ENCODE measurements around the gene GPR32.
"Not testable (repeated sequence)": the region's sequence is repeated elsewhere in the genome, so short reads cannot be mapped to it uniquely, and the experiment has no call there.

Gene GPR32

DNA sequence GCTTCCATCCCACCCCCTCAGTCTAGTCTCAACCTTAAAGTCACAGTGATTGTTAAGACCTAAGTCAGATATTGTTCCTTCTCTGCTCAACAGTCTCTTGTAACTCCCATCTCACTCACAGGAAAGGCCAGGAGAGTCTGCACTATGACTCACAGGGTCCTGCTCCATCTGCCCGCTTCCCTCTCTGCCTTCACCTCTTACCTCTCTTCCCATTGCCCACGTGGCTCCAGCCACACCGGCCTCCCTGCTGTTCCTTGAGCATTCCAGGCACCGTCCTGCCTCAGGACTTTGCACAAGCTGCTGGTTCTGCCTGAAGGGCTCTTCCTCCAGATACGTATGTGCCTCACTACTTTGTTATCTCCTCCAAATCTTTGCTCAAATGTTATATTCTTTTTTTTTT, 3.0 kb upstream of the GPR32 start:
- peaks cover 0 to 10% of the 10 kb centered on the region in 2 experiments for H3K27me3 ChIP-seq (ENCODE audit: control insufficient read depth in 1 of 2, insufficient read depth in 1 of 2, low read length in 2 of 2)
- H2BK120ac ChIP-seq (ENCODE audit: low read depth, low read length); H2AFZ ChIP-seq (ENCODE audit: low read depth, low read length); H3K4me2 ChIP-seq (ENCODE audit: low read length, poor library complexity, severe bottlenecking); H2AK5ac ChIP-seq (ENCODE audit: low read length, severe bottlenecking); H2BK12ac ChIP-seq (ENCODE audit: low read length in 2 of 2); H4K91ac ChIP-seq (ENCODE audit: low read length); H3K9me3 ChIP-seq (ENCODE audit: control insufficient read depth, low read length); H3K4ac ChIP-seq (ENCODE audit: low read depth in 1 of 2, low read length in 2 of 2); DNase-seq; H3K79me1 ChIP-seq (replicated peaks; ENCODE audit: low read length, poor library complexity, severe bottlenecking); H3K4me3 ChIP-seq (ENCODE audit: insufficient read depth in 1 of 2, low read depth in 1 of 2, low read length in 2 of 2); H3K4me1 ChIP-seq (ENCODE audit: control insufficient read depth, insufficient read depth, low read depth, low read length); H3K14ac ChIP-seq (ENCODE audit: low read length in 2 of 2); H3K23ac ChIP-seq (ENCODE audit: low read length in 2 of 2); H3K18ac ChIP-seq (ENCODE audit: low read depth in 1 of 2, low read length in 2 of 2); H2BK15ac ChIP-seq (ENCODE audit: low read depth, poor library complexity, severe bottlenecking); H3K27ac ChIP-seq (ENCODE audit: low read length, poor library complexity, severe bottlenecking); H2BK5ac ChIP-seq (ENCODE audit: low read depth, low read length, poor library complexity, severe bottlenecking); H3K9ac ChIP-seq (ENCODE audit: low read length); H4K8ac ChIP-seq (ENCODE audit: low read length); H3K36me3 ChIP-seq (ENCODE audit: control insufficient read depth in 1 of 2, insufficient read depth in 2 of 2, low read depth in 1 of 2, low read length in 2 of 2): not testable (repeated sequence)
- 33% methylated on average over 5 of the region's 5 CpGs for WGBS

DNA sequence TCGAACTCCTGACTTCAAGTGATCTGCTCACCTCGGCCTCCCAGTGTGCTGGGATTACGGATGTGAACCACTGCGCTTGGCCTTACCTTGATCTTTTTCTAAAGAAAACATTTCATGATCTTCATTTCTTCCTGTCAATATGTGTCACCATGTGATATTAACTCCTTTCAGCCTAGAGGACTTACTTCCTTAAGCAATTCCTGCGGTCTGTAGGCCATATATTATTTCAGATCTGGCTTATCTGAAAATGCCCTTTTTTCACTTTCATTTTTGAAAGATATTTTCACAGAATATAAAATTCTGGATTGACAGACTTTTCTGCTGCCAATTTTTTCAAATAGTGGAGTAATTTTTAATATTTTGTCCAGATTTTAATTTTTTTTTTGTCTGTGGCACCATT, 2.0 kb upstream of the GPR32 start:
- Histone ChIP-seq H2BK5ac (ENCODE audit: low read depth, low read length, poor library complexity, severe bottlenecking) (no peak overlapping the region), H3K4me2 (ENCODE audit: low read length, poor library complexity, severe bottlenecking) (no peak overlapping the region), H4K8ac (ENCODE audit: low read length) (no peak overlapping the region), H3K9me3 (ENCODE audit: control insufficient read depth, low read length) (no peaks in the 10 kb centered on the region), H3K27me3 (ENCODE audit: control insufficient read depth in 1 of 2, insufficient read depth in 1 of 2, low read length in 2 of 2) (peaks cover 0 to 10% of the 10 kb centered on the region in 2 experiments), H3K79me1 (replicated peaks; ENCODE audit: low read length, poor library complexity, severe bottlenecking) (no peaks in the 10 kb centered on the region), H3K23ac (ENCODE audit: low read length in 2 of 2) (no peak overlapping the region), H3K18ac (ENCODE audit: low read depth in 1 of 2, low read length in 2 of 2) (no peak overlapping the region), H4K91ac (ENCODE audit: low read length) (no peak overlapping the region), H3K4ac (ENCODE audit: low read depth in 1 of 2, low read length in 2 of 2) (no peak overlapping the region), H2AFZ (ENCODE audit: low read depth, low read length) (no peak overlapping the region), H3K27ac (ENCODE audit: low read length, poor library complexity, severe bottlenecking) (no peak overlapping the region), H2BK12ac (ENCODE audit: low read length in 2 of 2) (no peak overlapping the region), H2BK15ac (ENCODE audit: low read depth, poor library complexity, severe bottlenecking) (no peak overlapping the region), H3K4me1 (ENCODE audit: control insufficient read depth, insufficient read depth, low read depth, low read length) (no peaks in the 10 kb centered on the region), H3K4me3 (ENCODE audit: insufficient read depth in 1 of 2, low read depth in 1 of 2, low read length in 2 of 2) (no peak overlapping the region), H2AK5ac (ENCODE audit: low read length, severe bottlenecking) (no peak overlapping the region), H2BK120ac (ENCODE audit: low read depth, low read length) (no peak overlapping the region), H3K9ac (ENCODE audit: low read length) (no peak overlapping the region), H3K36me3 (ENCODE audit: control insufficient read depth in 1 of 2, insufficient read depth in 2 of 2, low read depth in 1 of 2, low read length in 2 of 2) (no peaks in the 10 kb centered on the region), H3K14ac (ENCODE audit: low read length in 2 of 2) (no peak overlapping the region)
- DNase-seq = no peak
- WGBS = 91% methylated on average over 4 of the region's 5 CpGs

DNA sequence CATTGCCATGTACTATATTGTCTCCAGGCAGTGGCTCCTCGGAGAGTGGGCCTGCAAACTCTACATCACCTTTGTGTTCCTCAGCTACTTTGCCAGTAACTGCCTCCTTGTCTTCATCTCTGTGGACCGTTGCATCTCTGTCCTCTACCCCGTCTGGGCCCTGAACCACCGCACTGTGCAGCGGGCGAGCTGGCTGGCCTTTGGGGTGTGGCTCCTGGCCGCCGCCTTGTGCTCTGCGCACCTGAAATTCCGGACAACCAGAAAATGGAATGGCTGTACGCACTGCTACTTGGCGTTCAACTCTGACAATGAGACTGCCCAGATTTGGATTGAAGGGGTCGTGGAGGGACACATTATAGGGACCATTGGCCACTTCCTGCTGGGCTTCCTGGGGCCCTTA, 624 bp downstream of the GPR32 start:
- H3K9ac ChIP-seq (ENCODE audit: low read length) = no peak overlapping the region
- no peaks in the 10 kb centered on the region for H3K9me3 ChIP-seq (ENCODE audit: control insufficient read depth, low read length)
- H3K4ac ChIP-seq (ENCODE audit: low read depth in 1 of 2, low read length in 2 of 2) = no peak overlapping the region
- no peak overlapping the region for H2BK120ac ChIP-seq (ENCODE audit: low read depth, low read length)
- no peaks in the 10 kb centered on the region for H3K79me1 ChIP-seq (replicated peaks; ENCODE audit: low read length, poor library complexity, severe bottlenecking)
- H3K14ac ChIP-seq (ENCODE audit: low read length in 2 of 2) = no peak overlapping the region
- H4K91ac ChIP-seq (ENCODE audit: low read length) = no peak overlapping the region
- H2AK5ac ChIP-seq (ENCODE audit: low read length, severe bottlenecking) = no peak overlapping the region
- H3K18ac ChIP-seq (ENCODE audit: low read depth in 1 of 2, low read length in 2 of 2) = no peak overlapping the region
- H3K36me3 ChIP-seq (ENCODE audit: control insufficient read depth in 1 of 2, insufficient read depth in 2 of 2, low read depth in 1 of 2, low read length in 2 of 2) = no peaks in the 10 kb centered on the region
- DNase-seq = no peak
- peaks cover 0 to 13% of the 10 kb centered on the region in 2 experiments for H3K27me3 ChIP-seq (ENCODE audit: control insufficient read depth in 1 of 2, insufficient read depth in 1 of 2, low read length in 2 of 2)
- H3K23ac ChIP-seq (ENCODE audit: low read length in 2 of 2) = no peak overlapping the region
- 79% methylated on average over 13 of the region's 13 CpGs for WGBS
- no peak overlapping the region for H3K27ac ChIP-seq (ENCODE audit: low read length, poor library complexity, severe bottlenecking)
- H2BK5ac ChIP-seq (ENCODE audit: low read depth, low read length, poor library complexity, severe bottlenecking) = no peak overlapping the region
- H2BK15ac ChIP-seq (ENCODE audit: low read depth, poor library complexity, severe bottlenecking) = no peak overlapping the region
- H2AFZ ChIP-seq (ENCODE audit: low read depth, low read length) = no peak overlapping the region
- no peak overlapping the region for H4K8ac ChIP-seq (ENCODE audit: low read length)
- H3K4me3 ChIP-seq (ENCODE audit: insufficient read depth in 1 of 2, low read depth in 1 of 2, low read length in 2 of 2) = no peak overlapping the region
- H3K4me1 ChIP-seq (ENCODE audit: control insufficient read depth, insufficient read depth, low read depth, low read length) = no peaks in the 10 kb centered on the region
- H3K4me2 ChIP-seq (ENCODE audit: low read length, poor library complexity, severe bottlenecking) = no peak overlapping the region
- H2BK12ac ChIP-seq (ENCODE audit: low read length in 2 of 2) = no peak overlapping the region

DNA sequence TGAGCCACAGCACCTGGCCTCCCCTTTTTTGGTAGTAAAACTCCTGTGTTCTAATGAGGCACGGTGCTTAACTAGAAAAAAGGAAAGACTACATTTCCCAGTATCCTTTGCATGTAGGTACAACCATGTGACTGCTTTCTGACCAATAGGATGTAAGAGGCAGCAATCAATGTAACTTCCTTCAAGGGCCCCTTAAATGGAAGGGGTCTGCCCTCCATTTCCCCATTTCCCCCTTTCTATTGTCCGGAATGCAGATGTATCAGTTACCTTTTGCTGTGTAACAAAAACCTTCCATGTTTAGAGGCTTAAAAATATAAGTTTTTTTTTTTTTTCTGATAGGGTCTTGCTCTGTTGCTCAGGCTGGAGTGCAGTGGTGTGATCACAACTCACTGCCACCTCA, 2.2 kb downstream of the GPR32 start:
- H3K79me1 ChIP-seq (replicated peaks; ENCODE audit: low read length, poor library complexity, severe bottlenecking) = no peaks in the 10 kb centered on the region
- H3K9me3 ChIP-seq (ENCODE audit: control insufficient read depth, low read length) = peaks cover 5% of the 10 kb centered on the region
- no peak overlapping the region for H2AFZ ChIP-seq (ENCODE audit: low read depth, low read length)
- no peak overlapping the region for H2BK15ac ChIP-seq (ENCODE audit: low read depth, poor library complexity, severe bottlenecking)
- no peak overlapping the region for H2BK5ac ChIP-seq (ENCODE audit: low read depth, low read length, poor library complexity, severe bottlenecking)
- no peaks in the 10 kb centered on the region for H3K4me1 ChIP-seq (ENCODE audit: control insufficient read depth, insufficient read depth, low read depth, low read length)
- H3K36me3 ChIP-seq (ENCODE audit: control insufficient read depth in 1 of 2, insufficient read depth in 2 of 2, low read depth in 1 of 2, low read length in 2 of 2) = no peaks in the 10 kb centered on the region
- no peak overlapping the region for H3K4ac ChIP-seq (ENCODE audit: low read depth in 1 of 2, low read length in 2 of 2)
- H3K14ac ChIP-seq (ENCODE audit: low read length in 2 of 2) = no peak overlapping the region
- no peak overlapping the region for H4K91ac ChIP-seq (ENCODE audit: low read length)
- no peak for DNase-seq
- no peak overlapping the region for H3K18ac ChIP-seq (ENCODE audit: low read depth in 1 of 2, low read length in 2 of 2)
- no peak overlapping the region for H3K4me3 ChIP-seq (ENCODE audit: insufficient read depth in 1 of 2, low read depth in 1 of 2, low read length in 2 of 2)
- H2AK5ac ChIP-seq (ENCODE audit: low read length, severe bottlenecking) = no peak overlapping the region
- H3K27me3 ChIP-seq (ENCODE audit: control insufficient read depth in 1 of 2, insufficient read depth in 1 of 2, low read length in 2 of 2) = peaks cover 0 to 19% of the 10 kb centered on the region in 2 experiments
- no peak overlapping the region for H3K27ac ChIP-seq (ENCODE audit: low read length, poor library complexity, severe bottlenecking)
- H3K4me2 ChIP-seq (ENCODE audit: low read length, poor library complexity, severe bottlenecking) = no peak overlapping the region
- WGBS = no CpG with 5 or more reads among the region's 2 CpGs
- no peak overlapping the region for H3K9ac ChIP-seq (ENCODE audit: low read length)
- H4K8ac ChIP-seq (ENCODE audit: low read length) = no peak overlapping the region
- no peak overlapping the region for H2BK120ac ChIP-seq (ENCODE audit: low read depth, low read length)
- H3K23ac ChIP-seq (ENCODE audit: low read length in 2 of 2) = no peak overlapping the region
- no peak overlapping the region for H2BK12ac ChIP-seq (ENCODE audit: low read length in 2 of 2)

Data from mesenchymal stem cell (in vitro differentiated cells and primary cell).